Measurements from ENCODE around the gene PNMA8B.
A peak's percentile ranks its signal among the peaks of the same experiment; 100 is the strongest.

PNMA8B gene

GRCh38 chr19:46451352-46451751 lies 44.3 kb downstream of the PNMA8B start:
- peak; percentile 80 for DNase-seq

DNA sequence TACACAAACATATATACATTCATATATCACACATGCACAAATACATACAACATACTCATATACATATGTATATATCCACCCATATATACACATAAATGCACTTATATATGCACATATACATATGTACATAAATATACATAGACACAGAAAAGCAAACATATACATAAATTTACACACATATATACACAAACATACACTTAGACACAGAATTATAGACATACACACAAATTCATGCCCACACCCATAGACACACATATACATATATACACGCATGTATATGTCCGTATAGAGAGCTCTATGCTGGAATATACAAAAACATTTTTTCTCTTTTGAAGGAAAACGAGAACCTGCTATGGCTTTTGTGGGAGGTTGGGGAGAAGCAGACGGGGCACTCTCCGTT lies 44.9 kb downstream of the PNMA8B start:
- DNase-seq: no peak

- DNase-seq: no peak
These were observed 46.4 kb downstream of the PNMA8B start for GRCh38 chr19:46449228-46449627.

DNA sequence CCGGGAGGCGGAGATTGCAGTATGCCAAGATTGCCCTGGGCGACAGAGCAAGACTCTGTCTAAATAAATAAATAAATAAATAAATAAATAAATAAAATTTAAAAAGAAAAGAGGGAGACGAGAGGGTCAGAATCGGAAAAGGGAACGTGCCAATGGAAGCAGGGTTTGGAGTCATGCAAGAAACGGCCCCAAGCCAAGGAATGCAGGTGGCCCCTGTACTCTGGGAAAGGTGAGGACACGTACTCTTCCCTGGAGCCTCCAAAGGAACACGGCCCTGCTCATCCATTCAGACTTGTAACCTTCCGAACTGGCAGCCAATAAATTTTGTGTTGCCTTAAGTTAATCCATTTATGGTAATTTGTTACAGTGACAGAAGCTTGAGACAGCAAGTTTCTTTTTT lies 47.1 kb downstream of the PNMA8B start:
- DNase-seq: peak; percentile 16

DNA sequence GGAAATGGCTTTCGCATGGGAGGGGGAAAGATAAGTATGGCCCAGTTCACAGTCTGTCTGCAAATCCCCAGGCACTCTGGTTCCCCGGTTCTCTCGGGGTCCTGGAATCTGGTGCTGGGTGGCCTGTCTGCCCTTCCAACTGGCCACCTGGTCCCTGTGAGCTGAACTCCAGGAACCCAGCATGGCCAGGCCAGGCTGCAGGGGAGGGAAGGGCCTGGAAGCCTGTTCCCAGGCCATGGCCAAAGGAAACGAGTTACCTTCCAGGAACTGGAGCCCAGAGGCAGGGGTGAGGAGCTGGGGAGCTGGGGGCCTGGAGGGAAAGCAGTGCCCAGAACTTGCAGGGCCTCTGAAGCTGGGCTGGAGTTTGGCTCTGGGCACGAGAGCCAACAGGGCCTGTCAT lies 47.8 kb downstream of the PNMA8B start:
- DNase-seq: no peak

DNA sequence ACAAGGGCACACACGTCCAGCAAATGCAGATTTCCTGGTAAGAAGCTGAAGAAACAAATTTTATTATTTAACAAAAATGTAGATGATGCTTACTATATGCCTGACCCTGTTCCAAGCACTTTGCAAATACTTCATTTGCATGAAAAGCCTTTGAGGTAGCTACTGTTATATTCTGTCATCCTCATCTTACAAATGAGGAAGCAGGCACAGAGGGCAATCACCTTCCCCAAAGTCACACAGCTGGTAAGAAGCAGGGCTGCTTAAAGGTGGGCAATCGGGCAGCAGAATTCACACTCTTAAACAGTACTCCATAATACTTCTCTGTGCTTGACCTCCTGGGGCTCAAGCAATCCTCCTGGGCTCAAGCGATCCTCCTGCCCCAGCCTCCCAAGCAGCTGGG lies 48.7 kb downstream of the PNMA8B start:
- no peak for DNase-seq

GRCh38 chr19:46446021-46446420 lies 49.6 kb downstream of the PNMA8B start:
- no peak for DNase-seq

- no peak for DNase-seq
These were observed 52.7 kb downstream of the PNMA8B start for GRCh38 chr19:46442808-46443450.

DNA sequence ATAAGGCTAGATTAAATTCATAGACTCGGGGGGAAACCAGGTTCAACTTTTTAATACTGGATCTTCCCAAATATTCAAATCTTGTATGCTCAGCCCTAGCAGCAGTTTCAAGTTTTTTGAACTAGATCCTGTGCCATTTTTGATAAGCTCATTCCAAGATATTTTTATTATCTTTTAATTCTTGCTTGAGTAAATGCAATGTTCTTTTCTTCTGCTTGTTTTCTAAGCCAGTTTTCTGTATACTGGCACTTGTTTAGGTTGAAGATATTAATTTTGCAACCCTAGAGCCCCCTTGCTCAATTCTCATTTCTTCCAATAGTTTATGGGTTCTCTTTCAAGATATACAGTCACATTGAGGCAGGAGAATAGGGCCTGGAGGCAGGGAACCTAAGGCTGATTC lies 53.8 kb downstream of the PNMA8B start:
- no peak for DNase-seq

Measured in NCI-H82 (cell line).